GM18867 (cell line): ENCODE data around the gene IQGAP3.

Source experiments
- ATAC-seq: cut with Tn5 transposase; IDR thresholded peaks from one replicate; pipeline ENCODE4 v1.9.1; 2021; ENCODE audit warnings: mild to moderate bottlenecking, moderate library complexity; ENCODE audit not compliant: unreplicated experiment

Gene IQGAP3

DNA sequence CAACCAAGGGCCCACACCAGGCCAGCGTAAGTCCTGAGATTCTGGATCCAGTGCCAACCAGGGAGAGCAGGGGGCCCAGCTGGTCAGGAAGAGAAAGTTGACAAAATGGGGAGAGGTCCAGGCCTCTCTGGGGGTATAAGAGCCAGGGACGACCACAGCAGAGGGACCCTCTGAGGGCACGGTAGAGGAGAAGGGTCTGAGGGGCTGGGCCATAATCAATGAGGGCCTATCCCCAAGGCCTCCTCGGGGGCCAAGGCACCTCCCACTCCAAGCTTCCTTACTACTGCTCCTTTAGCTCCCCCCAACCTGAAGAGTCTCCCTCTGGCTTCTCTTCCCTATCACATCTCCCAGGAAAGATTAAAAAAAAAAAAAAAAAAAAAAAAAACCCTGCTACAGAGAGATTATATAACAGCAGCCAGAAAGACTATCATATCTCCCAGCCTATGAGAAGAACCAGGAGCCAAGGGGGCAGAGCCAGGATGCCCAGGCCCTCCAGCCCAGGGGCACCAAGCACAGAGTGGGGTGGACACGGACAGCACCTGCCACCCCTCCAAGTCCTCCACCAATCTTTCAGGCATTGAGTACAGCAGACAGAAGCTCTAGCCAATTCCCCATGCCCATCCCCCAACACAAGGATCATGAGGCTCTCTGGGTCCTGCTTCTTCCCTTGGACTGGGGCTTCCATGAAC is 74.5 kb downstream of the IQGAP3 start:
- ATAC-seq: no peak

DNA sequence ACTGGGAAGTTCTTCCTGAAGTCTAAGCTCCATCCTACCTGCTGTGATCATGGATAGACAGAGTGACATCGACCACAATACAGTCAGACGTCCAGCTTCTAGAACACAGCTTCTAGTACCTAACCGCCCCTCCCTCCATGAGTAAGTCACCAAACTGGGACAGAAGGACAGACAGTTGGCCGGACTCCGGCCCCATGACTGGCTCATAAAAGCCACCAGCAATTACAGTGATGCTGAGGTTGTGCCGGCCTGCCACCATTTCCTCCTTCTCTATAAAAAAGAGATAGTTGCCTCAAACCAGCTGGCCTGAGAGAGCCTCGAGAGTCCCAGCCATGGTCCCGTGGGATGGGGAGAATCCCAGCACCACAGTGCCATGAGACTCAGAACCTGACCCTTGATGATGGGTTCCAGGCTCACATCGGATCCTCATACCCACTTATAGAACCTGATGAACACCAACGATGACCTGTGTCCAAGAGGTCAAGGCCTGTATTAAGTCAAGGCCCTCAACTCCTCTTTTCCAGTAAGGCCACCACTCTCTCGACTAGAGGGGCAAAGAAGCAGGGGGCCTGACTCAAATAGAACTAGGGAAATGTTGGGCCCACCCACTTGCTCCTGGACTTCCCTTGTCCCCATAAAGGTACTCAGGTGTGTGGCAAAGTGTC is 75.2 kb downstream of the IQGAP3 start:
- ATAC-seq: no peak

DNA sequence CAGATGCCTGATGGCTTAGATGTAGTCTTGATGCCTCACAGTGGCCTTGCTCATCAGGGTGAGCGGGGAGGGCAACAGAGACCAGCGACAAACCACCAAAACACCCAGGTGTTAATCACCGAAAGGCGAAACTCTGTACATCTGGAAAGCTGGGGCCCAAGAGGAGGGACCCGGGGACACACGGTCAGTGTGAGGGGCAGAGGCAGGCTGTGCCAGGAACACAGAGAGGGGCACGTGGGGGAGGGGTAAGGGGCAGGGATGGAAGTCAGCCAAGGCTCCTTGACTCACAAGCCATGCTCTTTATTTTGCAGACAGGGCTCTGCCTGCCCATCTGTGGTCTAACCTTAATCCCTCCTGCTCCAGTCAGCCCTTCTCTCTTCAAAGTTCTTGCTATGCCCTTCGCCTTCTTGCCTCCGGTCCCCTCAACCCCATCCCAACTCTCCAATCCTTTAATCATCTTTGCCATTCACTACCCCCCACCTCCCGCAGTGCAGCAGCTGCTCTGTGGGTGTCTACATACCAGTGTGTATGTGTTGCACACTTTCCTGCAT is 76.1 kb downstream of the IQGAP3 start:
- ATAC-seq: peak; percentile 26

DNA sequence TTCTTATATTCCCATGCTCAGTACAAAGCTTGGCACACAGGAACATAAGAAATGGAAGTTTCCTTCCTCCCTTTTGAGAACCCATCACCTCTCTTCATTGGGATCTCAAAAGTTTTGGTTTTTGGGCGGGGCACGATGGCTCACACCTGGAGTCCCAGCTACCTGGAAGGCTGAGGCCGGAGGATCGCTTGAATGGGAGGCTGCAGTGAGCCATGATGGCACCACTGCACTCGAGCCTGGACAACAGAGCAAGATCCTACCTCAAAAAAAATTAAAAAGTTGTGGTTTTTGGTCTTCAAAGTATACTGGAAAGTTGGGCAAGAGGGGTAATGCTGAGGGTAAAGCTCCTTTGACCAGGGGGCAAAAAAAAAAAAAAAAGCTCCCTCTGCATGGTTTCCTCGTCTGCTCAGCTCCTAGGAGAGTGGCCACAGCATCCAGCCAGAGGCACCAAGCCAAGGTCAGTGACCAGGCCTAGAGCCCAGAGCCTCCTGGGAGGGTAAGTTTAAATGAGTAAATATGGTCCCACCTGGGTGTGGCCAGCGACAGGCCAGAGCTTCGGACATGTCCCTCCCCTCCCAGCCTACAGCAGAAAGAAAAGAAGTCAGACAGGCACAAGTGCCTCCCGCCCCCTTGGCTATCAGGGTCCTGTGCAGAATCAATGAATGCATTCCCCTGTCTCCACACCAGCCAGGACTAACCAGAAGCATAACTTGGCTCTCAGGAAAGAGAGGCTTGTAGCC is 76.8 kb downstream of the IQGAP3 start:
- ATAC-seq: no peak

DNA sequence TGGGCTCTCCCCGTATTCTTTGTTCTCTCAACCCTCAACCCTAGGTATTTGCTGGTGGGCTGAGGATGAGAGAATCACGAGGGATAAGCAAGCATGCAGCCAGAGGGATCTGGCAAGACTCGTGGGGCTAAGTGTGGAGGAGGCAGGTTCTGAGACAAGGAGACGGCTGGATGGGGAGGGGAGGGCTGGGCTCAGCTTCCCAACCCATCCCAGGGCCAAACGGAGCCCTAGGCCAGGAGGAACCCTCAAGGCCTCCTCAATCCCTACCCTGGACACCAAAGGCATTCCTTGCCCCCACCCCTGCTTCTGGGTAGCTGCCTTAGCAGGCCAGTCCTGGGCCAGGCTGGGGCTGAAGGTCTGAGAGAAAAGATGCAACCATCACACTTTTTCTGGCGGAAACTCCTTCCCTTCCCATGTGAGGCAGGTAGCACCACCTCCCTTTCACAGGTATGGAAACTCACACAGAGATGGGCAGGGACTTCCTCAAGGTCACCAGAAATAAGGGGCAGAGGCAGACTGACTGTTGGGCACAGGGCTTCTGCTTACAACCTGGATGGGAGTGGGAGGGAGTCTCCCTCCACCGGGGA is 78.0 kb downstream of the IQGAP3 start:
- no peak for ATAC-seq

- no peak for ATAC-seq
Measured at GRCh38 chr1:156493742-156494141, 78.6 kb downstream of the IQGAP3 start.

DNA sequence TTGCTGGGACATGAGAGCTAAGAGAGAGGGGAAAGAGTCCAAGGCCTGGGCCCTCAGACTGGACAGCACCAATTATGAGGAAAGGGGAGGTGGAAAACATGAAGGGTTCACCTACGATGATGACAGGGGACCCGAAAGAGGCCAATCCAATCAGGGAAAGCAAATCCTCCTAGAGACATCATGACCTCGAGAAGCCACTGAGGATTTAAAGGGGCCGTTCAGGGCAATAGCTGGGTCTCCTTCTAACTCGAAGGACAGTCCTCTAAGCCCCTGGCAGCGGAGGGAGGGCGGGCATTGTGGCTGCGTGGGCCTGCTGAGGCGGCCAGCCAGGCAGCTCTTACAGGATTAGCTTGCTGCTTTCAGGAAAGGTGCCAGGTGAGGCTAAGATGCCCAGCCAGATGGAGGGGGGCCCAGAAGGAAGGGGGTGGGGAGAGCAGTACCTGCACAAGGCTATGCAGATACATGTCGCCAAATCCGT is 79.2 kb downstream of the IQGAP3 start:
- ATAC-seq: no peak

GRCh38 chr1:156492591-156493080 is 79.7 kb downstream of the IQGAP3 start:
- ATAC-seq: no peak

DNA sequence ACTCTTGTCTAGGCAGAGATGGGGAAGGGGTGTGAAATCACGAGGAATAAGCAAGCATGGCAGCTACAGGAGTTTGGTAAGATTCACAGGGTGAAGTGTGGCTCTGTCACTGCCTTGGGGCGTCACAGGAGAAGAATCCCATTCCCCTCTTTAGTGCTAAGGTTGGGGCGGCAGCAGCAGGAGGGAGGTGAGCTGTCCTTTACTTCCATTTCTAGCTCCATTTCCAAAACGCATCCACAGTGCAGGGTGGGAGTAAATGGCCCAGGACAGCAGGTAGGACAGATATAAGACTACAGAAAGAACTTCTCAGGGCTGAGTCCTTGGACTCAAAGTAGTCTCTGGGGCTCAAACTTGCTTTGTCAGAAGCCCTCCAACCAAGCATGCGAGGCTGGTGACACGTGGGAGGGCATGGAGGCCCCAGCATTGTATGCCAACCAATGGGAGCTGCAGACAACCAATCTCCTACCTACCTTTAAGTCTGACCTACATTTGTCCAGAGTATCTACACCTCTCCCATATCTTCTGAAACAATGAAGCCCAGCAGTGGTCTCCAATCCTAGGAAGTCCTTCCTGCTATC is 80.3 kb downstream of the IQGAP3 start:
- no peak for ATAC-seq

- no peak for ATAC-seq
Measured at GRCh38 chr1:156491151-156491949, 81.0 kb downstream of the IQGAP3 start.

DNA sequence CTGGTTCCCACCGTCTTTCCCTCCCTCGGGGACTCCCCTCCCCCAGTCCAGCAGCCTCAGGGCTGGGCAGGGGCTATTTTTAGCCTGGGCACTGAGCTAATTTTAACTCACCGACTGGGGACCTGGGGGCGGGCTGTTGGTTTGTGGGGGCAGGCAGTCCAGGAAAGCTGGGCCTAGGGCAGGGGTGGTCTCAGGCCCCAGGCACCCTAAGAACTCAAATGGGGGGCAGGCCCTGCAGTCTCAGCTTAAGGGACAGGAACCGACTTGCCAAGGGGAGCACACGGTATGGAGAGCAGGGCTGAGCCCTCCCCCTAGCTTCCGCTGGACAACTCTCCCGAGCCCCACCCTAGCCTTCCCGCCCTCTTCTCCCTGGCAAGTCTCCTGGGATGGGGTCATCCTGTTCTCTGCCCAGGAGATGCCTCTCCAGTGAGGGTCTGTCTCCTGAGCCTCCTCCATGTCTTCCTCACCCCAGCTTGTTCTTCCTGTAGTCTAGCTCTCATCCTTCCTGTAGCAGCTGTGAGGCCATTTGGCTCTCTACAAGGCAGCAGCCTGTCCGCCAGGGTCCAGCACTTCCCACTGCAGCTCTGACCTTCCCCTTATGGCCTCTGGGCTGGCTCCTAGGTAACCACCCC is 81.8 kb downstream of the IQGAP3 start:
- no peak for ATAC-seq

DNA sequence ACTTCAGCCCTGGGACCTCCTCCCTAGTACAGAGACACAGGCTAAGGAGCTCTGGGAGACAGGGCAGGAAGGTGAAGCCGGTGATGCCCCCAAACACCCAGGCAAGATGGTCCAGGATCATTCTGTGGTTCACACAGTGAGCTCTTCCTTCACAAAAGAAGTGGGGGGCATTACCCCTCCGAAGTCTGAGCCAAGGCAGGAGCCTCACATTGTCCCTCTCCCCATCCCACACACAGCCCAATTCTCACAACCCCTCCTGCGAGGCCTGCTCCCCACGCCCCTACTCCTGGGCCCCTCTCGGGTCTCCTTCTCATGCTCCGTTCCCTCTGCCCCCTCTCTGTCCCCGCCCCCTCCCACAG is 82.5 kb downstream of the IQGAP3 start:
- ATAC-seq: no peak

DNA sequence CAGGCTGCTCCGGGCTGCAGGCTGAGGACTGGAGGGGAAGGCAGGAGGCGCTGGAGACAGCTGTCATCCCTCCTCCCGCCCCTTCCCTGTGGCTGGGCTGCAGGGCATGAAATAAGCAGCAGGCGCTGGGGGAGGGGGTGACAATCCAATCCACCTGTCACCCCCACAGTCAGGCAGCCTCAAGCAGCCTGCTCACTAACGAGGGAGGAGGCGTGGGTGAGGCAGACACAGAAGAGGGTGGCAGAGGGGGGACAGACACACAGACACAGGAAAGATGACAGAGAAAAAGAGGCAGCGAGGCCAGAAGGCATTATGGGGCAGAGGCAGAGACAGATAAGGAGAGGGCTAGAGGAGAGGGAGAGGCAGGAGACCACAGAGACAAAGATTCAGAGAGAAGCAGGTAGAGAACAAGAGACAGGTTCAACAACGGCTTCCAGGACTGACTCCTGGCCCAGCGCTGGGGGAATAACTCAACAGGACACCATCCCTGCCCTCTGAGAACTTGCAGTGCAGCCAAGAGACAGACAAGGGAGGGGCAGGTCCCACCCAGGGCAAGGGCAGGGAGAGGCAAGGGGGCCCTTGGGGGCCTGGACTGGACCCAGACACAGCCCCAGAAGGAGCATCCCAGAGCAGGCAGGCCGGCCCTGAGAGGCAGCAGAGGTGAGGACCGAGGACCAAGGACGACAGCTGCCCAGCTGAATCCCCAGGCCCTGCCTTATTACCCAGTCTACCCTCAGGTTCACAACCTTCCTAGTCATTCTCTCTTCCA is 83.0 kb downstream of the IQGAP3 start:
- peak; percentile 28 for ATAC-seq

- peak; percentile 73 for ATAC-seq
Measured at GRCh38 chr1:156488566-156489165, 83.7 kb downstream of the IQGAP3 start.

DNA sequence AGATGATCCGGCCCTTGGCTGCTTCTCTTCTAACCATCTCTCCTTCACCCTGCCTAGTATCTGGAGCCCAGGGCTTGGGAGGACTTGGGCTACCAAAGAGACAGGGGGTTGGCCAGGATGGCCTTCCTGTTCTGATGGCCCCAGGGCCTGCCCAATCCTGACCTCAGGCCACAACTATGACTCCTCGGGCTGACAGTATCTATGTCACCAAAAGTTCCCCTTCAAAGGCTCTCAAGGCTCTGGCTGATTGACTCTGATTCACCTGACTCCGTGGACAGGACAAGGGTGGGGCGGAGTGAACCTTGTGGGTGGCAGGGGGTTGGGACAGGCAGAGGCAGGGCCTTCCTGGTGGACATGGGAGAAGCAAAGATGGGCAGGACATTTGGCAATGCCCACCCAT is 84.5 kb downstream of the IQGAP3 start:
- peak; percentile 24 for ATAC-seq

DNA sequence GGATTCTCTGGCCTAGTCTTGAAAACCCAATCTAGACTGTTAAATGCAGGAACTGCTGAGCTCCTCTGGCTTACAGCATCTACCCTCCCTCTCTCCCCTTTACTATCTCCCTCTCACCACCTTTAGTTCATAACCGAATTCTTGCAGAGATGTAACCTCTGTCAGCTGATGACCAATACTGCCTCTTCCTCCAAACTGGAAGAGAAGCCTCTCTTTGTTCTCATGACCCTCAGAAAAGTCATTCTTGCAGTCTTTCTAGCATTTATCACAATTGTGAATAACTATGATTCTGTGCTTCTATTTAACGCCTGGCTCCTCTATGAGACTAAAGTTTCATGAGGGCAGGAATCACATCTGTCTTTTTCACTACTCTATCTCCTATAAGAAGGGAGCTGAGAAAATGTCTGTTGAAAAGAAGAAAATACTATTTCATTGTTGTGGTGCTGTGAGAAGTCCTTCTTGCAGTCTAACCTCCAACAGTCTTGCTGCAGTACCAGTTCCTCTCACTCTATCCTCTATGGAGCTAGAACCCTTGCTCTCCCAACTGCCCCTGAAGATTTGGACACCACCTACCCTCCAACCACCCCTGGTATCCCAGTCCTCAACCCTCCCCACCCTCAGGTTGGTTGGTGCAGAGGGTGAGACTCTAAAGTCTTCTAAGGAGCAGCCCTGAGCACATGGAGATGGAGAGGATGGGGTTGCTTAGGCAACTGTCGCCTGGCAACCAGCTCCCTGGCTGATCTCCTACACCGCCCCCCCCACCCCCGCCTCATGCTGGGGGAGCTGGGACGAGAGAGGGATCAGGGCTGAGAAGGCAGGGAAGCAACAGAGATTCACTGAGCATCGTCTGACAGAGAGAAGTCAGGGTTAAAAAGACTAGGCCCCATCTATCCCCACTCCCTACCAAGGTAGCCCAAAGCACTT is 85.7 kb downstream of the IQGAP3 start:
- no peak for ATAC-seq

DNA sequence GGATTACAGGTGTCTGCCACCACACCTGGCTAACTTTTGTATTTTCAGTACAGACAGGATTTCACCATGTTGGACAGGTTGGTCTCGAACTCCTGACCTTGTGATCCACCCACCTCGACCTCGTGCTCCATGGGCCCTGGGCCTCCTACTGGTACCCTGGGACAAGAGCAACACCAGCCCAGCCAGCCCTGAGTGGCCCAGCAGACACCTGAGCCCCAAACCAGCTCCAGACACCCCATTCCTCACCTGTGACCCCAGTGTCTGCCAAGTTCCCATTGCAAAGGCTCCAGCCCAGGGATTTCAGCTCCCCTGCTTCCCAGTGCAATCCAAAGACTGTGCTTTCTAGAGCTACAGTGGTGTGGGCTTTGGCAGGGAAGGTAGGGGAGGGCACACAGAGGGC is 86.4 kb downstream of the IQGAP3 start:
- no peak for ATAC-seq
